IMR-90 (cell line): Measurements from ENCODE around the gene FREM3. TPM values are rescaled to one million over a fixed set of nuclear protein-coding genes. Genes with fewer than 3 reads are reported as not detected.

ENCODE experiments used
- ATAC-seq: fragments of 200-7000 bp; cut with Tn5 transposase; 2 replicates; pipeline ENCODE4 v1.9.1; 2020; ENCODE audit warnings: low read depth, mild to moderate bottlenecking, moderate library complexity
- BruUV-seq: library from RNA; stranded (reverse); fragments of 400-500 nt; replicated peaks from 2 replicates; lab custom pipeline; 2021; lab: Mats Ljungman, UMichigan
- CTCF ChIA-PET: fragments of 300-600 bp; formaldehyde crosslinking; extraction: SDS; loops from one replicate; lab custom pipeline; 2021; ENCODE audit warnings: antibody characterized with exemption; lab: Yijun Ruan, JAX
- POLR2A ChIA-PET: fragments of 300-600 bp; sonication (Branson Sonifier 250); formaldehyde crosslinking; loops from one replicate; lab custom pipeline; 2022; ENCODE audit warnings: antibody characterized with exemption; ENCODE audit not compliant: unreplicated experiment; lab: Charles Lee
- DNase-seq: peaks from one replicate; pipeline ENCODE4 v3.0.0; 2013
- H2AFZ ChIP-seq: replicated peaks from 2 replicates; pipeline ENCODE3; 2013; ENCODE audit warnings: low read length, mild to moderate bottlenecking; ENCODE audit not compliant: poor library complexity
- H2AK5ac ChIP-seq: 2 replicates; pipeline ENCODE4 v1.6.1; 2013; ENCODE audit warnings: low read depth, low read length, inconsistent platforms
- H2AK9ac ChIP-seq: replicated peaks from 2 replicates; pipeline ENCODE3; 2013; ENCODE audit warnings: mild to moderate bottlenecking, low read depth, low read length, moderate library complexity; ENCODE audit not compliant: poor library complexity
- H2BK120ac ChIP-seq: 2 replicates; pipeline ENCODE4 v1.6.1; 2013; ENCODE audit warnings: low read depth, low read length, inconsistent platforms
- H2BK15ac ChIP-seq: 3 replicates; pipeline ENCODE4 v1.6.1; 2013; ENCODE audit warnings: low read depth, low read length, inconsistent platforms
- H2BK20ac ChIP-seq: 2 replicates; pipeline ENCODE4 v1.6.1; 2013; ENCODE audit warnings: low read depth, mild to moderate bottlenecking, inconsistent platforms, low read length, moderate library complexity
- H2BK5ac ChIP-seq: 2 replicates; pipeline ENCODE4 v1.6.1; 2013; ENCODE audit warnings: mild to moderate bottlenecking, low read depth, low read length, inconsistent platforms; ENCODE audit not compliant: poor library complexity, severe bottlenecking
- H3K14ac ChIP-seq: replicated peaks from 2 replicates; pipeline ENCODE4 v1.6.1; 2013; ENCODE audit warnings: low read depth, low read length, inconsistent platforms
- H3K18ac ChIP-seq: 2 replicates; pipeline ENCODE4 v1.6.1; 2013; ENCODE audit warnings: low read depth, low read length, control low read depth
- H3K23ac ChIP-seq: 2 replicates; pipeline ENCODE4 v1.6.1; 2013; ENCODE audit warnings: low read depth, low read length, inconsistent platforms
- H3K27ac ChIP-seq: 2 replicates; pipeline ENCODE4 v1.5.1; 2013; ENCODE audit warnings: mild to moderate bottlenecking, control low read depth, low read length; ENCODE audit not compliant: insufficient read depth
- H3K27me3 ChIP-seq: 2 replicates; pipeline ENCODE4 v1.6.1; 2013; ENCODE audit warnings: low read length; ENCODE audit not compliant: control insufficient read depth, insufficient read depth
- H3K36me3 ChIP-seq: 2 replicates; pipeline ENCODE4 v1.6.1; 2013; ENCODE audit warnings: low read length, mixed read lengths; ENCODE audit not compliant: control insufficient read depth, insufficient read depth
- H3K4ac ChIP-seq: 2 replicates; pipeline ENCODE4 v1.6.1; 2013; ENCODE audit warnings: low read depth, low read length, inconsistent platforms
- H3K4me1 ChIP-seq: 2 replicates; pipeline ENCODE4 v1.6.1; 2013; ENCODE audit warnings: low read length, mixed read lengths; ENCODE audit not compliant: control insufficient read depth, insufficient read depth
- H3K4me2 ChIP-seq: 2 replicates; pipeline ENCODE4 v1.6.1; 2013; ENCODE audit warnings: low read depth, mild to moderate bottlenecking, control low read depth, low read length, moderate library complexity
- H3K4me3 ChIP-seq: 2 replicates; pipeline ENCODE4 v1.5.1; 2013; ENCODE audit warnings: low read depth, mild to moderate bottlenecking, control low read depth, low read length, moderate library complexity; ENCODE audit not compliant: insufficient read depth
- H3K56ac ChIP-seq: 2 replicates; pipeline ENCODE4 v1.6.1; 2013; ENCODE audit warnings: low read length, inconsistent platforms; ENCODE audit not compliant: insufficient read depth; ENCODE audit errors: extremely low read depth
- H3K79me1 ChIP-seq, 2 experiments: 2 replicates each; pipeline ENCODE4 v1.6.1; 2013; ENCODE audit warnings: low read length in 2 of 2, inconsistent platforms in 1 of 2, low read depth in 1 of 2
- H3K9ac ChIP-seq: 2 replicates; pipeline ENCODE4 v1.6.1; 2013; ENCODE audit warnings: low read depth, low read length, control low read depth
- H3K9me1 ChIP-seq: 2 replicates; pipeline ENCODE4 v1.6.1; 2013; ENCODE audit warnings: low read length, inconsistent platforms; ENCODE audit not compliant: insufficient read depth
- H3K9me3 ChIP-seq: 2 replicates; pipeline ENCODE4 v1.6.1; 2013; ENCODE audit warnings: low read length; ENCODE audit not compliant: control insufficient read depth, insufficient read depth
- H4K20me1 ChIP-seq: 2 replicates; pipeline ENCODE4 v1.6.1; 2013; ENCODE audit warnings: low read length, inconsistent platforms; ENCODE audit not compliant: insufficient read depth
- H4K5ac ChIP-seq: 2 replicates; pipeline ENCODE4 v1.6.1; 2013; ENCODE audit warnings: mild to moderate bottlenecking, low read depth, low read length, control low read depth
- H4K8ac ChIP-seq, 2 experiments: 2 replicates each; pipeline ENCODE4 v1.6.1; 2013; ENCODE audit warnings: low read depth in 2 of 2, low read length in 2 of 2, control low read depth in 1 of 2, inconsistent platforms in 1 of 2
- H4K91ac ChIP-seq: 2 replicates; pipeline ENCODE4 v1.6.1; 2013; ENCODE audit warnings: low read depth, low read length, inconsistent platforms; ENCODE audit not compliant: insufficient read depth
- BHLHE40 ChIP-seq: fragments of 150-350 bp; IDR thresholded peaks from 2 replicates; pipeline ENCODE4 v1.6.1; 2016; ENCODE audit warnings: mild to moderate bottlenecking, low read depth, low read length
- CHD1 ChIP-seq: IDR thresholded peaks from 2 replicates; pipeline ENCODE4 v1.6.1; 2012; ENCODE audit warnings: low read depth, low read length, improper control_type of control experiment
- ELK1 ChIP-seq: fragments of 150-350 bp; IDR thresholded peaks from 2 replicates; pipeline ENCODE4 v1.6.1; 2016; ENCODE audit warnings: low read depth, mild to moderate bottlenecking, low read length, moderate library complexity, borderline replicate concordance
- MXI1 ChIP-seq: IDR thresholded peaks from 2 replicates; pipeline ENCODE4 v1.6.1; 2012; ENCODE audit warnings: low read depth, mild to moderate bottlenecking, low read length, moderate library complexity, borderline replicate concordance
- RAD21 ChIP-seq: IDR thresholded peaks from 2 replicates; pipeline ENCODE4 v1.6.1; 2012; ENCODE audit warnings: low read length, improper control_type of control experiment
- RCOR1 ChIP-seq: IDR thresholded peaks from 2 replicates; pipeline ENCODE4 v1.6.1; 2012; ENCODE audit warnings: mild to moderate bottlenecking, low read length, improper control_type of control experiment; ENCODE audit not compliant: insufficient replicate concordance
- WGBS, 2 experiments: methylation state at CpG; one replicate each; pipeline versions ENCODE4 v1.1.5 to v1.1.7; 2013; ENCODE audit warnings: missing lambda C conversion rate in 2 of 2; ENCODE audit not compliant: insufficient read length in 1 of 2; ENCODE audit errors: extremely low coverage in 2 of 2; 5-methylcytosine and 5-hydroxymethylcytosine counted together
- dilution Hi-C: fragments of 300-500 bp; cut with HindIII; formaldehyde crosslinking; loops from one replicate; pipeline ENCODE4 v1.14.3; 2018; ENCODE audit warnings: low sequenced_read_pairs; ENCODE audit not compliant: unreplicated experiment
- in situ Hi-C: fragments of 300-500 bp; cut with MboI; formaldehyde crosslinking; loops from 3 replicates; pipeline ENCODE4 v1.14.3; 2019; ENCODE audit warnings: low sequenced_read_pairs, inconsistent platforms, mixed read lengths
- intact Hi-C: fragments of 100-400 bp; cut with micrococcal nuclease; formaldehyde crosslinking; loops from 2 replicates; pipeline ENCODE4 v1.10.0; 2022
- polyA plus RNA-seq, 3 experiments: library from polyadenylated mRNA; depleted of rRNA; stranded (reverse); fragments of >200 nt; gene quantifications; 2 replicates each; pipeline ENCODE4 v1.2.3, GENCODE V29; 2012; ENCODE audit warnings: low replicate concordance in 1 of 3
- total RNA-seq: library from RNA; depleted of rRNA; stranded (reverse); fragments of >200 nt; gene quantifications from 2 replicates; pipeline ENCODE4 v1.2.3, GENCODE V29; 2012

Gene FREM3
- total and polyA plus RNA-seq, 2 of the 4 experiments (the other 2 are of a cell fraction), result not detected

- Histone ChIP-seq H3K4me3 (no peak overlapping the region), H3K4me1 (no peaks in the 10 kb centered on the region), H3K4ac (no peak overlapping the region), H3K9ac (no peak overlapping the region), H3K23ac (no peak overlapping the region), H2BK120ac (no peak overlapping the region), H3K9me1 (no peaks in the 10 kb centered on the region), H4K8ac (no peak overlapping the region), H3K27ac (no peak overlapping the region), H3K18ac (no peak overlapping the region), H3K14ac (no peak overlapping the region), H4K91ac (no peak overlapping the region), H2AK5ac (no peak overlapping the region), H2AK9ac (no peak overlapping the region), H3K79me1 (no peaks in the 10 kb centered on the region), H2BK5ac (no peak overlapping the region), H4K20me1 (no peaks in the 10 kb centered on the region), H3K9me3 (no peaks in the 10 kb centered on the region), H3K56ac (no peak overlapping the region), H3K36me3 (no peaks in the 10 kb centered on the region), H2BK20ac (no peak overlapping the region), H4K5ac (no peak overlapping the region), H3K4me2 (no peak overlapping the region), H2AFZ (no peak overlapping the region), H2BK15ac (no peak overlapping the region), H3K27me3 (no peaks in the 10 kb centered on the region)
- no CpG with 5 or more reads among the region's 3 CpGs for WGBS, 2 experiments
- DNase-seq (no peak), ATAC-seq (no peak)
- ChIA-PET POLR2A (no interaction called here), CTCF (no interaction called here)
- dilution Hi-C loops, result no loop called here
- no TSS peak for BruUV-seq
- no peak for TF ChIP-seq BHLHE40
- TF ChIP-seq CHD1, result no peak
- TF ChIP-seq RAD21, result no peak
- no peak for TF ChIP-seq MXI1
- no peak for TF ChIP-seq ELK1
- TF ChIP-seq RCOR1, result no peak
- in situ Hi-C loops, result no loop called here
- intact Hi-C loops, result no loop called here
Measured at GRCh38 chr4:143606480-143606879, 94.0 kb downstream of the FREM3 start.
